NCI-H1092 (cell line): Measurements from ENCODE around the gene SHF.
"Not testable (repeated sequence)": the region's sequence is repeated elsewhere in the genome, so short reads cannot be mapped to it uniquely, and the experiment has no call there.

Source experiments
- DNase-seq: peaks from one replicate; lab custom pipeline; 2025; lab: John Stamatoyannopoulos, UW

The SHF gene

DNA sequence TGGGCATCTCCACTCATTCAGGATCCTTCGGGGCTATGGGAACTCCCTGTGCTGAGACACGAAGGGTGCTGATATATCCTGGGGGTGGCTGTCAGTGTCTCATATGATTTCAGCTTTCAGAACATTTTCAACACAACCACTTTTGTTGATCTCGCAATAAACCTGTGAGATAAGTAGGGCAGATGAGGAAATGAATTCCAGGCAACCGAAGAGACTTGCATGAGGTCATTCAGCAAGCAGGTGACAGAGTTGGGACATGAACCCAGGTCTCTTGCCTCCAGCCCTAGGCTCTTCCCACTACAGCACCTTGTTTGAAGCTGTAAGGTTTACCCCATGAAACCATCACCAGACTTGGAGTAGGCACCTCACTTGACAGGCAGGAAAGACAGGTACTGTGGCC, 41.4 kb downstream of the SHF start:
- DNase-seq: no peak

DNA sequence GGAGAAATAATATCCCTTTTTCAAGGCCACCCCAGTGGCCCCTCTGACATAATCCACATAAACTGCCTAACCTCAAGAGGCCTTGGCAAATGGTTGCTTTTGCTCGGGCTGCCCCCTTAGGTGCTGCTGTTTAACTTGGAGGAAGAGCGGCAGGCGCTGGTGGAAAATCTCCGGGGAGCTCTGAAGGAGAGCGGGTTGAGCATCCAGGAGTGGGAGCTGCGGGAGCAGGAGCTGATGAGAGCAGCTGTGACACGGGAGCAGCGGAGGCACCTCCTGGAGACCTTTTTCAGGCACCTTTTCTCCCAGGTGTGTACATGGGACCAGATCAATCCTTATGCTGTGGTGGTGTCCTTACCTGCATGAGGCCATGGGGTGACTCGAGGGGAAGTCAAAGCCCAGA, 43.0 kb downstream of the SHF start:
- no peak for DNase-seq

DNA sequence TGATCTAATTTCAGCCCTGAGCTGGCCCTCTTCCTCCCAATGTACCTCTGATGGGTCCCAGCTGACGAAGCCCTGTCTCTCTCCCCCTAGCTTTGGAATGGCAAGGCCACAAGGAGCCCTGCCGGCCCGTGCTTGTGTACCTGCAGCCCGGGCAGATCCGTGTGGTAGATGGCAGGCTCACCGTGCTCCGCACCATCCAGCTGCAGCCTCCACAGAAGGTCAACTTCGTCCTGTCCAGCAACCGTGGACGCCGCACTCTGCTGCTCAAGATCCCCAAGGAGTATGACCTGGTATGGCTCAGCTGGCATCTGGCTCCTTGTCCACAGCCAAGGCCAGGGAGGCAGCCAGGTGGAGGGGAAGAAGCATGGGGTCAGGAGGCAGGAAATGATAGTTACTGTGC, 43.8 kb downstream of the SHF start:
- no peak for DNase-seq

DNA sequence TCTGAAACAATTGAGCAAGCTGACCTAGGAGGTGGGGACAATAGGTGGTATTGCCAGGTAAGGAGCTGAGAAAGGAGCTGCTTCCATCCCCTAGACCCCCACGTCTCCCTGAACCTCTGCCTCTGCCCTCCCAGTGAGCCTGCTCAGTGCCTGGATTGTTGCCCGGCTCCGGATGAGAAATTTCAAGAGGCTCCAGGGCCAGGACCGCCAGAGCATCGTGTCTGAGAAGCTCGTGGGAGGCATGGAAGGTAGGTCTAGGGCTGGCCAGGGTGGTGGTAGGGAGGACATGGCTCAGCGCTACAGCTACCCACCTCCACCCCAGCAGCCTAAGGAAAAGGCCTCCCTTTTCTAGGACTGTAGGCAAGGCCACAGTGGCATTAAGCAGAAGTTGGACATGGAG, 44.7 kb downstream of the SHF start:
- DNase-seq: no peak

DNA sequence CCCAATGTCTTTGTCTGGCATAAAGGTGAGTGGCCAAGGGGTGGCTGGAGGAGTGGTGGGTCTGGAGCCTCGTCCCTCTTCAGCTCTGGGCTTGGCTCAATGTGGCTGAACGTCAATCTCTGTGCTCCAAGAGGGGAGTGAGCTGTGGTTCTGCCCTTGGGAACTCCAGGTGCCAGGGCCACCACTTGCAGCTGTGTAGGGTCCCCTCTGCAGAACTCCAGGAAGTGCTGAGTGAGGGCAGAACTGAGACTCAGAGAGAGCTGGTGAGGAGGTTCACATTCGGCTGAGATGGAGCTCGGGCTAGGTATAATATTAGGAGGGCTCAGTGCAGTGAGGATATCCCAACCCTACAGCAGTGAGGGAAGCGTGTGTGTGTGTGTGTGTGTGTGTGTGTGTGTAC, 46.4 kb downstream of the SHF start:
- DNase-seq: no peak

DNA sequence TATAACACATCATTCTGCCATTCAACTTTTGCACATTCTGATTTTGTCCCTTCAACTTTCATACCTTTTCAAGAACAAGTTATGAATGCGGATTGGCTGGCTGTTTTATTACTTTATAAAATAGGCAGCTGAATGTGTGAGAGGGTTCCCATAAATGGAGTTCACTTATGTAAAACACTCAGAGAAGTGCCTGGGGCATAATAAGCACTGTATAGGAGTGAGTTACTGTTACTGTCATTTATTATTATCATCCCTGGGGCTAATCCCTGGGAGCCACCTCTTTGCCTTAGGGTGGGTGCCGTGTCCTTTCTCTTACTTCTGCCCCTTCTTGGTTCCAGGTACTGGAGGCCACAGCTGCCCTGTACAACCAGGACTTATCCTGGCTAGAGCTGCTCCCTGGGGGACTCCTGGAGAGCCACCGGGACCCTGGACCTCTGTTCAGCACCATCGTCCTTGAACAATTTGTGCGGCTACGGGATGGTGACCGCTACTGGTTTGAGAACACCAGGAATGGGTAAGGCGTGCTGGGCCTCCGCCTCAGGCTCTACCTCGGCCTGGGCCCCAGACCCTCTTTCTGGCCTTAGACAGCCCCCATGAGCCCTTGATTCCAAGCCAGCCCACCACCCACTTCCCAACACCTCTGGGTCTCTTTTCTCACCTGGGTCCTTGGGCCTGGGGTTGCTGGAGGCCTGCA, 47.1 kb downstream of the SHF start:
- DNase-seq: no peak

DNA sequence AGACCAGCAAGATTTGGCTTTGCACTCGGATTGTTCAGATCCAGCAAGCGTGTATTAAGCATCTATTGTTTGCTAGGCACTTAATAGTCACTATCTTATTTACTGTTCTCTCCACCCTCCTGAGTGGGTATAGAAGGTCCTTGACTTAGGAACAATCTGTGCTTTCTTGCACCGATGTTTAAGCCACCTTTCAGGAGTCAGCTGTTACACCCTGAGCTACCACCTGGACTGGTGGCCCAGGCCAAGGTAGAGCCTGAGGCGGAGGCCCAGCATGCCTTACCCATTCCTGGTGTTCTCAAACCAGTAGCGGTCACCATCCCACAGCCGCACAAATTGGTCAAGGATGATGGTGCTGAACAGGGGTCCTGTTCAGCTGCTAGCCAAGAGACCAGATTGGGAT, 48.0 kb downstream of the SHF start:
- DNase-seq: no peak

DNA sequence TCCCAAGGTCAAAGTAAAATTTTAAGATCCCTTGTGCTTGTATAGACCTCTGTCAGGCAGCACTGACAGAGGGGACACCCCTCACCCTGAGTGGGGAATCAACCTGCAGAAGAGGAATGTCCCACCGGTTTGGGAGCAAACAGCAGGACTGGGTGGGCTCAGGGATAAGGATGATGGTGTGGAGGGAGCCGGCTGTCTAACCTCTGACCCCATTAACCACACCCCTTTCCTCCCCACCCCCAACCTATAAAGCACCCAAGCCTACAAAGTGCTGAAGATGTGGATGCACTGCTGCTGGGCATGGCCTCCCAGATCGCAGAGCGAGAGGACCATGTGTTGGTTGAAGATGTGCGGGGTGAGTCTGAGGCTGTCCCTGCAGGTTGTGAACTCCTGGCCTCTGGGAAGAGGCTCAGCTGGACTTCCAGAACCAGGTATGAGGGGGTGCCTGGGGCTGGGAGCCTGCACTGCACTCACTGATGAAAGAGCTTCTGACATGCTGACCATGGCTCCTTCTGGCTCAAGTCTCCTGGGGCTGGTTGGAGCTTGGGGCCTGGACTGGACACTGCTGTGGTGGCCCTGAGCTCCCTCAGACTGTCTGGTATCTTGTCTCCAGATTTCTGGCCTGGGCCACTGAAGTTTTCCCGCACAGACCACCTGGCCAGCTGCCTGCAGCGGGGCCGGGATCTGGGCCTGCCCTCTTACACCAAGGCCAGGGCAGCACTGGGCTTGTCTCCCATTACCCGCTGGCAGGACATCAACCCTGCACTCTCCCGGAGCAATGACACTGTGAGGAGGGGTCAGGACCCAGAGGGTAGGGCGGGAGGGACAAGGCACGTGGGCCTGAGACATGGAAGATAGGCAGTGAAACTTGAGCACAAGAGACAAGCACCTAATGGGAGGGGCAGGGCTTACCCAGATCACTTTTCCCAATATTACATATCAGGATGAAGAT, 48.7 kb downstream of the SHF start:
- DNase-seq: no peak

DNA sequence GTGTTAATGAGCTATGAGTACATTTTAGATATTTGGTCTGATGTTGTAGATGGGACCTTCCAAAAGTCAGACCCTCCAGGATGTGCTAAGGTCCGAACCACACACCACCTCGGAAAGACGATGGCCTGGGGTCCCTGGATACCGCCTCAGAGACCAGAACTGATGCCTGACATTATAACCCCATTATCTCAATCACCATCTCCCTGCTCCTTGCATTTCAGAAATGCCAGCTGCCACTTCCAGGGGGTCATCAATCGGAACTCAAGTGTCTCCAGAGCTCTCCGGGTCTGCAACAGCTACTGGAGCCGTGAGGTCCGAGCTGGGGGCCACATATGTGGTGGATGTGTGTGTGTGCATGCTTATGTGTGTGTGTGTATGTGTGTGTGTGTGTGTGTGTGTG, 50.1 kb downstream of the SHF start:
- DNase-seq: no peak

DNA sequence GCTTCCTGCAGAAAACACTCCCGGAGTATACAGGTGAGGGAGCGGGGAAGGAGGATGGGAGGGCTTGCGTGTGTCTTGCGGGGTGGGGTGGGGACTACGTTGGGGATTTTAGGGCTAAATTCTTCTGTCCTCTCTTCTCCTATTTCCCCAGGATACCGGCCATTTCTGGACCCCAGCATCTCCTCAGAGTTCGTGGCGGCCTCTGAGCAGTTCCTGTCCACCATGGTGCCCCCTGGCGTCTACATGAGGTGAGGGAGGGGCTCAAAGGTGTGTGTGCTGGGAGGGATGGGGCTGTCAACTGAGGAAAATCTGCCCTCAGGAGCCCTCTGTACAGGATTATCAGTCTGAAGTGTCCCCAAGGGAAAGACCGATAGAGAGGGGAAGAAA, 51.4 kb downstream of the SHF start:
- no peak for DNase-seq

DNA sequence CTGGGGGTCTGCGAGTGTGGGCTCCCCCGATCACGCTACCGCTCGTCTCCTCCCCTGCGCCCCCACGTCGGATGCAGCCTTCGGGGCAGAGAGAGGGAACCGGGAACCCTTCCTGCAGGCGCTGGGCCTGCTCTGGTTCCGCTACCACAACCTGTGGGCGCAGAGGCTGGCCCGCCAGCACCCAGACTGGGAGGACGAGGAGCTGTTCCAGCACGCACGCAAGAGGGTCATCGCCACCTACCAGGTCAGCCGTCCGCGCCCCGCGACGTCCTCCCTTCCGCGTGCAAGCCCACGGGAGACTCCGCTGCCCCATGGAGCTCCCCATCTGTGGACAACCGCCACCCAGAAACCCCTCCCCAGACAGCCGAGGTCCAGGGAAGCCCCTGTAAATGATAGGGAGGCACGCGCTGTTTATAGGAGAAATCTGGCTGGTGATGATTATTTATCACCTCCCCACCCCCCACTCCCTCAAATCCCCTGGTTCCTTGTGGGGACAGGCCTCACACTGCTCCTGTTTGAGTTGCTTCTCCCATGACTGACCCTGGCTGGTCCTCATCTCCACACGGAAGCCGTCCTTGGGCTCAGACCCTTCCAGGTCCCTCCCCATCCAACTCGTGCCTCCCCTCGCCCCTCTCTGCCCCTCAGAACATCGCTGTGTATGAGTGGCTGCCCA, 51.9 kb downstream of the SHF start:
- DNase-seq: not testable (repeated sequence)

DNA sequence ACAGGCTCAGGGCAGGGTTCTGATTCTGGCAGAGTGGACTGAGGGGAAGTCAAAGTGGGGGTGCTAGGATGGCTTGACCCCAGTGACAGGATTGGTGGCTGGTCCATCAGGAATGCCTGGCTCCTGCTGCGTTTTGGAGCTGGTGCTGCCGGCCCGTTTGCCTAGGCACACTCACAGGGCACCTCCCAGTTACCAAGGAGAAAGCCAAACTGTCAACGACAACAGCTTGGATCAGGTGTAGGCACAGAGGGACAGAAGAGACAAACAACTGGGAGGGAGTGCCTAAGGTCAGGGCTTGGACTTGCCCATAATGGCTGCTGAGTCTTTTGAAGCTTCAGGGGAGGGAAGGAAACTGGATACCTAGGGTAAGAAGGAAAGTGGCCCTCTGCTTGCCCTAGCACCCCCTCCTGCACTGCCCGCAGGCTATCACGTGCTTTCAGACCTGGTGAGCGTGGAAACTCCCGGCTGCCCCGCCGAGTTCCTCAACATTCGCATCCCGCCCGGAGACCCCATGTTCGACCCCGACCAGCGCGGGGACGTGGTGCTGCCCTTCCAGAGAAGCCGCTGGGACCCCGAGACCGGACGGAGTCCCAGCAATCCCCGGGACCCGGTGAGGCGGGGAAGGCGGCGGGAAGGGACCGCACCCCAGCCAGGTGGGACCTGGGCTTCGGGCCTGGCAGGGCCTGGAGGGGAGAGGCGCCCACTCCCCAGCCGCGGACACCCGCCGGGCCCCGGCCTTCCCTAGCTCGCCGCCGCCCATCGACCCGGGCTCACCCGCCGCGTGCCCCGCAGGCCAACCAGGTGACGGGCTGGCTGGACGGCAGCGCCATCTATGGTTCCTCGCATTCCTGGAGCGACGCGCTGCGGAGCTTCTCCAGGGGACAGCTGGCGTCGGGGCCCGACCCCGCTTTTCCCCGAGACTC, 52.8 kb downstream of the SHF start:
- no peak for DNase-seq

DNA sequence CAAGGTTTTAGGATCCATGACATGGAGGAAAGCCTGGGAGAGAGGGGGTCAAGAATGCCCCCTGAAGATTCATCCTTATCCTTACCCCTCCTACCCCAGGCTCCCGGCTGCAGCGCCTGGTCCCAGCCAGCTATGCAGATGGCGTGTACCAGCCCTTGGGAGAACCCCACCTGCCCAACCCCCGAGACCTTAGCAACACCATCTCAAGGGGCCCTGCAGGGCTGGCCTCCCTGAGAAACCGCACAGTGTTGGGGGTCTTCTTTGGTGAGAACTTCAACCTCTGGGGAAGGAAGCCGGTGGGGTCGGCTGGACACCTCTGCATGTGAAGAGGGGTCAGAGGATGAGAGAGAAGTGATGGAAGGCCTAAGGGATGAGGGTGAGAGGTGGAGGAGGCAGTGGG, 53.7 kb downstream of the SHF start:
- DNase-seq: no peak

DNA sequence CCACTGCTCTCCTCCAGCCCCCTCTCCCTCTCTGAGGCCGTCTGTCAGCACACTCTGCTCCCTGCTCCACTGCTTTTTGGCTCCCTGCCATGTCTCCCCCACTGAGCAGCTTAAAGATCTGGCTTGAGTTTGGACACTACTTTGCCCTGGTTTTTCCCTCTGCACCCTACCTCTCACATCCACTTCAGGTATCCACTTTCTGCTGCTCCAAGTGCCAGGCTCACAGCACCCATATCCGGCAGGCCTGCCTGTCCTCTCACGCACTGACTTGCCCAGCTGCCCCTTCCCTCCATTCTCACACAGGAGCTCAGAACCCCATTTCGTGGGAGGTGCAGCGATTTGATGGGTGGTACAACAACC, 54.2 kb downstream of the SHF start:
- no peak for DNase-seq

DNA sequence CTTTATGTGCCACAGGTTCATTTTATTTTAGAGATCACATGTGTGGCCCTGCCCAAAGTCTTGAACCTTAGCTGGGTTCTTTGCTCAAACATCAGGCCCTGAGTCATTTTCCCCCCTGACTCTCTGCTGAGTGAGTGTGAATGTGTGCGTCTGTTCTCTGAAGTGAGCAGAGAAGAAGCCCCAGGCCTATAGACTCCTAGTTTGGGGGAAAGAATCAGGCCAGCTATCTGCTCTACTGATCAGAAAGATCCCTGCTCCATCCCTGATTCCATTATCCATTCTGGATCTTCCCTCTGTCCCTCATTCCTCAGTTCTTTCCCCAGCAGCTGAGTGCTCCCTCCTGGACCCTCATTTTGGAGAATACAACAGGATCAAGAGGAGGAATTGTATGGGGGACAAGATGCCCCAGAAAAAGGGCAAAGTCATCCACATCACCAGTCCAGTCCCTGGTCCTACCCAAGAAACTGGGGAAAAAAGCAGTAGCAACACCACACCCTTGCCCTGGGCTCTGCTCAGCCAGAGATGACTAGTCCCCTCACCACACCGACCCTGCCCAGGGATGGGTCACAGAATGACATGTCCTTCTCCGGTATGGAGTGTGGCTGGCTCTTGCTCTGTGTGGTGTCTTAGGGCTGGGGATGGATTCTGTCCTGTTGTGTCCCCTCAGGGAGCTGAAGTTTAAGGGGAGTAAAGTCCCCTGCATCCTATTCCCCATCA, 54.8 kb downstream of the SHF start:
- DNase-seq: no peak

DNA sequence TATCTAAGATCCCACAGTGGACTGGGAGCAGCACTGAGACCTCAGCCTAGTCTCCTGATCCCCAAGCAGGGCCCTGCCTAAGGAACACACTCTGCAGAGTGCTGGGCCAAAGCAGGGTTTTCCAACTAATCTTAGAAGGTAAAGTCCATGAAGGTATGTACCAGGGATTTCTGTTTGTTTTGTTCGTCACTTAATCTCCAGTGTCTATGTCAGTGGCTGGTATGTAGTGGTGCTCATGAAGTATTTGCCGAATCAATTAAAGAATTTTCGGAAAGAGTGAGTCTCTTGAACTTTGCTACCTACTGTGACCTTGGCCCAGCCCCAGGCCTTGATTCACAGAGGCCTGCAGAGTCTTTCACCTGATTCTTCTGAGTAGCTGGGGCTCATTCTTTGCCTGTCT, 56.3 kb downstream of the SHF start:
- no peak for DNase-seq

DNA sequence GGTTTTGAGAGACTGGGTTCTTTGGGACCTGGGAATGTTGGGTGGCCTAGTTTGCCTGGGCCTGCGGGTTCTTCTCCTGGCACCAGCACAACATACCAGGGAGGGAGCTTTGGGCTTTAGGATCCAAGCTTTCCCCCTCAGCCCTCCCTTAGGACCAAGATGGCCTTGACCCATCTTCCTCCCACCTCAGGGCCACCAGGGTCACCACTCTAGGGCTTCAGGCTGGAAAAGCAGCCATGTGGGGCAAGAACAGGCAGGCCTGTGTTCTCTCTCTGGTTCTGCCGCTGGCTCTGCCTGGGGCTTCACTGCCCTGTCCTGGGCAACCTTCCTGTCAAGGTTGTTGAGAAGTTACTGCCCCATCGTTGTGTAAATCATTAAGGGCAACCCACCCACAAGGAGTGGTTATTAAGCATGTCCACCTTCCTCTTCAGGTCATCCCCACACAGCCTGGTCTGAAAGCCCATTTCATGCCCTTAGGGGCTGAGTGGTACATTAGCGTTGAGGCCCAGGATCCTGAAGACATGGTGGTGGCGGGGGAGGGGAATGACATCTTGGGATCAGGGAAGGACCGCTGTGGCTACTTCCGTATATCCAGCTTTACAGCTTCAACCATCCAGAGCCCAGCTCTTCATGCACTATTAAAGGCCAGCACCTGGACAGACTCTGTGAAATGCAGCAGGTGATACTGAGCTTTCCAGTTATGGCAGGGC, 57.3 kb downstream of the SHF start:
- DNase-seq: no peak

DNA sequence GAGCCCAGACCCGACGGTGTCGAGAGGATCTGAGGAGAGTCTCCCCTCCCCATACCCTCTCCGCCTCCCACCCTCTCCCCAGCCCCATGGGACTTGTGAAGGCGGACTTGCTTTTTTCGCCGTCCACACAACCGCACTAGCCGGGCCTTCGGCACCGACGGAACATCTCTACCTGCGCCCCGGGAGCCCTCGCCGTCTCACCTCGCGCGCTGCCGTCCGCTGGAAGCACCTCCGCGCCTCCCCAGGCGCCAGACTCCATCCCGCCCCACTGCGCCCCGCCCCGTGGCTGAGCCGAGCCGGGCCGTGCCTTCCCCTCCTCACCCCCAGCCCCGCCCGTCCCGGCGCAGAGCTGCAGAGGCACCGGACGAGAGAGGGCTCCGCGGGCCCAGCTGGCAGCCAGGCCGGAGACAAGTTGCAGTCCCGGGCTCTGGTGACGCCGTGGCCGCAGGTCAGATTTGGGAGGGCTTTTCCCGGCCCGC, 58.1 kb downstream of the SHF start, which contains the start of the genes DUOX1 and DUOXA1:
Gene DUOX1, plus strand, starts transcription at position 344 of the 479 bp plus-strand sequence. CDS start 1,973 bp downstream, outside the sequence.
Gene DUOXA1, minus strand, starts transcription at position 229 of the 479 bp plus-strand sequence. CDS start 6,865 bp downstream, outside the sequence.
- no peak for DNase-seq

DNA sequence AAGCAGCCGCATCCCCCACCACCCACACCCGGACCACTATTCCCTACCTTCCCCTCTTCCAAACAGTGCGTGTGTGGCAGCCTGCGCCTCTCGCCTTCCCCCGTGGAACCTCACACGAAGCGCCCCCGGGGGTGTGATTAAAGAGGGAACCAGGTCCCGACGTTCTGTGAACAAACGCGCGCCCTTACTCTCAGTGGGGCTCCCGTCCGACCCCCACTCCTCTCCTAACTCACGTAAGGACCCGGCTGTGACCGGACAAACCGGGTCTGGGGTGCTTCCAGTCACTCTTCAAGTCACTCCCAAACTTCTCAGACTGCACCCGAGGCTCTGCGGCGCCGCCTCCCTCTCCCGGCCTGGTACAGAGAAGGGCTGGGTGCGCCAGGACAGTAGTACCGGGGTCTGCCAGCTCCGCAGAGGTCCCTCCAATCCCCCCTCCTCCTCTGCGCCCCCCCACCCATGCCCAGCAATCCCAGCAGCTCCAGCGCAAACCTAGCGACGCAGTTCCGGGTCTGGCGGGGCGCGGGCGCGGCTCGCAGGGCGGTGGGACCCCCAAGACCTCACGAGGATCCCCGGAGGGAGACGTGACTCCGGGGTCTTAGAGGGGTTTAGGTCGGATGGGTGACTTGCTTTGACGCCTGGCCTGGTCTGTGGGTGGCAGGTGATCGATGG, 58.7 kb downstream of the SHF start:
- DNase-seq: no peak
